Liver (tissue), 3 donors: ENCODE measurements around the gene FMO1.
"Not testable (repeated sequence)": the region's sequence is repeated elsewhere in the genome, so short reads cannot be mapped to it uniquely, and the experiment has no call there.

Source experiments
- CTCF ChIP-seq: fragments of 150-350 bp; IDR thresholded peaks from 2 replicates; pipeline ENCODE4 v1.5.1; 2017; ENCODE audit warnings: improper control_type of control experiment, low read depth, low read length; ENCODE audit not compliant: missing input control
- EGR1 ChIP-seq, 2 donors: IDR thresholded peaks; 2 replicates each; pipeline ENCODE4 v1.6.1; 2016 to 2018; ENCODE audit warnings: antibody characterized with exemption in 2 of 2, low read depth in 2 of 2
- GABPA ChIP-seq, 2 donors: IDR thresholded peaks in 1 of 2; conservative IDR thresholded peaks in 1 of 2; 2 replicates each; pipeline ENCODE4 v1.6.1; 2016; ENCODE audit warnings: antibody characterized with exemption in 2 of 2, mild to moderate bottlenecking in 1 of 2, moderate library complexity in 1 of 2
- HNF4A ChIP-seq, 2 donors: conservative IDR thresholded peaks; 2 replicates each; pipeline ENCODE4 v1.6.1; 2016; ENCODE audit warnings: antibody characterized with exemption in 2 of 2, mild to moderate bottlenecking in 2 of 2
- HNF4G ChIP-seq: IDR thresholded peaks from 2 replicates; pipeline ENCODE4 v1.6.1; 2016; ENCODE audit warnings: antibody characterized with exemption
- JUND ChIP-seq, 2 donors: IDR thresholded peaks; 2 replicates each; pipeline ENCODE4 v1.6.1; 2016; ENCODE audit warnings: antibody characterized with exemption in 2 of 2
- MAX ChIP-seq: IDR thresholded peaks from 2 replicates; pipeline ENCODE4 v1.6.1; 2016; ENCODE audit warnings: antibody characterized with exemption
- RAD21 ChIP-seq, 2 donors: IDR thresholded peaks; 2 replicates each; pipeline ENCODE4 v1.6.1; 2016; ENCODE audit warnings: antibody characterized with exemption in 2 of 2, mild to moderate bottlenecking in 2 of 2
- REST ChIP-seq: IDR thresholded peaks from 2 replicates; pipeline ENCODE4 v1.6.1; 2016; ENCODE audit warnings: antibody characterized with exemption, mild to moderate bottlenecking
- SP1 ChIP-seq: IDR thresholded peaks from 2 replicates; pipeline ENCODE4 v1.6.1; 2018; ENCODE audit warnings: antibody characterized with exemption, mild to moderate bottlenecking
- TAF1 ChIP-seq: conservative IDR thresholded peaks from 2 replicates; pipeline ENCODE4 v1.6.1; 2016; ENCODE audit warnings: antibody characterized with exemption, mild to moderate bottlenecking
- YY1 ChIP-seq: IDR thresholded peaks from 2 replicates; pipeline ENCODE4 v1.6.1; 2016; ENCODE audit warnings: antibody characterized with exemption, mild to moderate bottlenecking
- ZBTB33 ChIP-seq: IDR thresholded peaks from 2 replicates; pipeline ENCODE4 v1.6.1; 2016; ENCODE audit warnings: antibody characterized with exemption
- TF ChIP-seq, protein P1 (sequence below): IDR thresholded peaks from 2 replicates; pipeline ENCODE4 v1.6.1; 2016; ENCODE audit warnings: antibody characterized with exemption
- donor health status: healthy.
- donor health status: healthy.

GRCh38 chr1:171224257-171224656, 24.0 kb upstream of the FMO1 start:
- not testable (repeated sequence) for TF ChIP-seq CTCF; TAF1; MAX; JUND (IDR thresholded peaks at IDR 0.05); SP1; RAD21 (IDR thresholded peaks at IDR 0.05); EGR1 (IDR thresholded peaks at IDR 0.05; ENCODE audit: low read depth in 2 of 2); YY1; ZBTB33; HNF4A (conservative IDR thresholded peaks at IDR 0.05); REST; GABPA (IDR thresholded peaks at IDR 0.05 in 1 of 2, conservative IDR thresholded peaks at IDR 0.05 in 1 of 2); HNF4G
- TF ChIP-seq, protein P1, sequence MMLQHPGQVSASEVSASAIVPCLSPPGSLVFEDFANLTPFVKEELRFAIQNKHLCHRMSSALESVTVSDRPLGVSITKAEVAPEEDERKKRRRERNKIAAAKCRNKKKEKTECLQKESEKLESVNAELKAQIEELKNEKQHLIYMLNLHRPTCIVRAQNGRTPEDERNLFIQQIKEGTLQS: not testable (repeated sequence)
